GM12891 (cell line): ENCODE data around the gene ATP1B1.

ENCODE experiments used
- POLR2A ChIP-seq: IDR thresholded peaks from 2 replicates; pipeline ENCODE4 v1.6.1; 2011; ENCODE audit warnings: low read depth, low read length, control low read depth
- POLR2AphosphoS5 ChIP-seq: IDR thresholded peaks from 2 replicates; pipeline ENCODE4 v1.6.1; 2011; ENCODE audit warnings: low read depth, low read length, control low read depth
- POU2F2 ChIP-seq: IDR thresholded peaks from 2 replicates; pipeline ENCODE4 v1.6.1; 2011; ENCODE audit warnings: low read depth, mild to moderate bottlenecking, control low read depth, low read length, moderate library complexity

DNA sequence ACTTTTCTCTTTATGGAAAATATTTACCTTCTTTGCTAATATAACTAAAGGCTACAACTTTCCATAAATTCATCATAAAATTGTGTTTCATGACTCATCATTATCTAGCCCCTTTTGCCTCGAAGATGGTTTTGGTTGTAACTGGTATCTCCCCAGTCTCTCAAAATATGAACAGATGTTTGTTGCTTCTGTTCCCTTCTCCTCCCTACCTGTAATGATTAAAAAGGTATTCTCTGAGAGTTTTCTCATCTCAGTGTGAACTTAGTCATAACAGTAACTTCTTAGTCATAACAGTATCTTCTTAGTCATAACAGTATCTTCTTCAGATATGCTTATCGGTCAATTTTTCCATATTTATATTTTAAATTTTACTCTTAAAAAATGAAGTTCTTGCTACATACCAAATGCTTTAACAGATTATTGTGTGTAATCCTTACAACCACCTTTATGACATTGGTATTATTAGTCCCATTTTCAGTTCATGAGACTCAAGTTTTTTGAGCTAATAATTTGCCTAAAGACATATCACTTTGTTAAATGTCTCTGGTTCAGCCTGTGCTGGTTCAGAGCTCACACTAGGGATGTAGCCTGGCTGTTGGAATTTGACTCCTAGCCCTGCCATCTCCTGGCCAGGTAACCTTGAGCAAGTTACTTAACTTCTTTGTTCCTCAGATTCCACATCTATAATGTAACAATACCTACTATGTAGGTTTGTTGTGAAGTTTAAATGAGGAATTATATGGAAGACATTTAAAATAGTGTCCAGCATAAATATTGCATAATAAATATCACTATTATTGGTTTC, 32.6 kb downstream of the ATP1B1 start:
- TF ChIP-seq POLR2AphosphoS5: no peak
- no peak for TF ChIP-seq POLR2A
- TF ChIP-seq POU2F2: no peak
